ENCODE results near the gene LDLR. TPM values are rescaled to one million over a fixed set of nuclear protein-coding genes. Genes with fewer than 3 reads are reported as not detected.

Gene LDLR
- total RNA-seq, 4 donors from 2014 or later = 1.2 to 6.0 (median 3.9) TPM

DNA sequence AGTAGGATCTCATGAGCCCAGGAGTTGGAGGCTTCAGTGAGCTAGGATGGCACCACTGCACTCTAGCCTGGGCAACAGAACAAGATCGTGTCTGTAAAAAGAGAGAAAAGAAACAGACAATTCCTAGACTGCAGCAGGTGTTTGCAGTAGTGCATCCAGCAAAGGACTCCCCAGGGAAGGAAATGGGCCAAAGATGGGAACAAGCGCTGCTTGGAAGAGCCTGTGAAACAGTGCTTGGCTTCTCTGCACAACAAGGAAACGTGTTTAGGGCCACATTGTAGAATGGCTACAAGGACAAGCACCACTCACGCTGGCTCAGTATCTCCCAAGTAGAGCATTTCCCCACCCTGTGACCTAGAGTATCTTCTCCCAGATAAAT, 35.5 kb upstream of the LDLR start:
- ATAC-seq (no peak), DNase-seq (no peak)
- no peaks in the 10 kb centered on the region for H3K27me3 ChIP-seq
- H3K4me1 ChIP-seq = no peaks in the 10 kb centered on the region
- no peak overlapping the region for H3K27ac ChIP-seq
- intact Hi-C loops (cut with DNase I; ENCODE audit: low total_unique reads) (no loop called here), in situ Hi-C loops (cut with MboI; ENCODE audit: low sequenced_read_pairs in 4 of 4) (no loop called here)
- H3K9me3 ChIP-seq = no peaks in the 10 kb centered on the region
- no peak overlapping the region for H3K4me3 ChIP-seq
- peaks cover 0 to 8% of the 10 kb centered on the region in 2 donors for H3K36me3 ChIP-seq
- TF ChIP-seq, protein P1, sequence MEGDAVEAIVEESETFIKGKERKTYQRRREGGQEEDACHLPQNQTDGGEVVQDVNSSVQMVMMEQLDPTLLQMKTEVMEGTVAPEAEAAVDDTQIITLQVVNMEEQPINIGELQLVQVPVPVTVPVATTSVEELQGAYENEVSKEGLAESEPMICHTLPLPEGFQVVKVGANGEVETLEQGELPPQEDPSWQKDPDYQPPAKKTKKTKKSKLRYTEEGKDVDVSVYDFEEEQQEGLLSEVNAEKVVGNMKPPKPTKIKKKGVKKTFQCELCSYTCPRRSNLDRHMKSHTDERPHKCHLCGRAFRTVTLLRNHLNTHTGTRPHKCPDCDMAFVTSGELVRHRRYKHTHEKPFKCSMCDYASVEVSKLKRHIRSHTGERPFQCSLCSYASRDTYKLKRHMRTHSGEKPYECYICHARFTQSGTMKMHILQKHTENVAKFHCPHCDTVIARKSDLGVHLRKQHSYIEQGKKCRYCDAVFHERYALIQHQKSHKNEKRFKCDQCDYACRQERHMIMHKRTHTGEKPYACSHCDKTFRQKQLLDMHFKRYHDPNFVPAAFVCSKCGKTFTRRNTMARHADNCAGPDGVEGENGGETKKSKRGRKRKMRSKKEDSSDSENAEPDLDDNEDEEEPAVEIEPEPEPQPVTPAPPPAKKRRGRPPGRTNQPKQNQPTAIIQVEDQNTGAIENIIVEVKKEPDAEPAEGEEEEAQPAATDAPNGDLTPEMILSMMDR (IDR thresholded peaks at IDR 0.05 in 4 of 5, conservative IDR thresholded peaks at IDR 0.05 in 1 of 5) = no peak

DNA sequence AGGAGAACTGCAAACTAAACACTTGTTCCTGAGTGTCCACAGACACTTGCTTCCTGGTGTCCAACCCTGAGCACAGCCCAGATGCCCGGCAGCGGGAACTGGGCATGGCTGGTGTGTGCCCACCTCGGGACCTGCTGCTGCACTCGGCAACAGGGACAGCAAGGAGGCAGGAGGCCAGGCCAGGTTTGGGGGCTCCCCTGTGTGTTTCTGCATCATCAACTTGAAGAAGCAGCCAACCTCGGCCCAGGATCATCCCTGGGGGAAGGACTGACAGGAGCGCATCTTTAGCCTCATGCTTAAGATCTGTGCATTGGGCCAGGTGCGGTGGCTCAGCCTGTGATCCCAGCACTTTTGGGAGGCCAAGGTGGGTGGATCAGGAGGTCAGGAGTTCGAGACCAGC, 35.1 kb upstream of the LDLR start:
- Histone ChIP-seq H3K36me3 (peaks cover 0 to 12% of the 10 kb centered on the region in 2 donors), H3K27me3 (no peaks in the 10 kb centered on the region), H3K27ac (no peak overlapping the region), H3K4me1 (no peaks in the 10 kb centered on the region), H3K4me3 (no peak overlapping the region), H3K9me3 (no peaks in the 10 kb centered on the region)
- TF ChIP-seq, protein P1 (IDR thresholded peaks at IDR 0.05 in 4 of 5, conservative IDR thresholded peaks at IDR 0.05 in 1 of 5) = no peak
- intact Hi-C loops (cut with DNase I; ENCODE audit: low total_unique reads) (no loop called here), in situ Hi-C loops (cut with MboI; ENCODE audit: low sequenced_read_pairs in 4 of 4) (no loop called here)
- ATAC-seq = no peak
- DNase-seq = no peak

- no peaks in the 10 kb centered on the region for H3K4me1 ChIP-seq
- no peak for ATAC-seq
- H3K9me3 ChIP-seq = no peaks in the 10 kb centered on the region
- no peak for DNase-seq
- H3K36me3 ChIP-seq = peaks cover 0 to 16% of the 10 kb centered on the region in 2 donors
- in situ Hi-C loops (cut with MboI; ENCODE audit: low sequenced_read_pairs in 4 of 4) (no loop called here), intact Hi-C loops (cut with DNase I; ENCODE audit: low total_unique reads) (no loop called here)
- H3K4me3 ChIP-seq = no peak overlapping the region
- H3K27me3 ChIP-seq = no peaks in the 10 kb centered on the region
- no peak for TF ChIP-seq POLR2A (IDR thresholded peaks at IDR 0.05)
- TF ChIP-seq, protein P1 (IDR thresholded peaks at IDR 0.05 in 4 of 5, conservative IDR thresholded peaks at IDR 0.05 in 1 of 5) = no peak
- no peak overlapping the region for H3K27ac ChIP-seq
These were observed 34.6 kb upstream of the LDLR start for GRCh38 chr19:11054628-11055027.

DNA sequence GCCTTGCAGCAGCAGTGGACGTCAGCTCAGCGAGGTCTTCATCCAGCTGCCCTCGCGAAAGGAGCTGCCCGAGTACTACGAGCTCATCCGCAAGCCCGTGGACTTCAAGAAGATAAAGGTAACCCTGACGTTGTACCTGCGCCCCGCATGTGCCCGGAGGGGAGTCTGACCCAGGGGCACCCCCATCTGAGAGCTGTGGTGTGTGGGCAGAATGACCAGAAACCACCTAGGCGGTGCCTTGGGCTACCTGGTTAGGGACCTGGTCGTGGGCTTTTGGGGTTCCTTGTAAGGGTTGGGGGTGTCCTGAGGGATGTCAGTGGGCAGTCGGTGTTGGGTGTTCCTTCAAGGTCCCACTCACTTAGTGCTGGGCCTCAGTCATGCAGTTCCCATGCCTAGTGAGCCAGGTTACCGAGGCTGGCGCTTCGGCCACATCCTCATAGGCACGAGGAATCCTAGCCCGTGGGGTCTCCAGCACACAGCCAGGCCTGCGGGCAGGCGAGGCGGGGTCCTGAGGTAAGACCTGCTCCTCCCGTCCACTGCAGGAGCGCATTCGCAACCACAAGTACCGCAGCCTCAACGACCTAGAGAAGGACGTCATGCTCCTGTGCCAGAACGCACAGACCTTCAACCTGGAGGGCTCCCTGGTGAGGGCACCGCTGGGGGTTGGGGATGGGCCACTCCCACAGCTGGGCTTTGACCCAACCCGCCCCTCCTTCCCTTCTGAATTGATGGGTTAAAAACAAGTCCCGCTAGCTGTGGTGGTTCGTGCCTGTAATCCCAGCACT, 30.8 kb upstream of the LDLR start:
- Histone ChIP-seq H3K27ac (no peak overlapping the region), H3K4me3 (no peak overlapping the region), H3K27me3 (no peaks in the 10 kb centered on the region), H3K36me3 (peaks cover 0 to 43% of the 10 kb centered on the region in 2 donors), H3K4me1 (no peaks in the 10 kb centered on the region), H3K9me3 (no peaks in the 10 kb centered on the region)
- no peak for ATAC-seq
- DNase-seq = no peak
- in situ Hi-C loops (cut with MboI; ENCODE audit: low sequenced_read_pairs in 4 of 4) (no loop called here), intact Hi-C loops (cut with DNase I; ENCODE audit: low total_unique reads) (no loop called here)
- no peak for TF ChIP-seq POLR2A (IDR thresholded peaks at IDR 0.05)
- TF ChIP-seq, protein P1 (IDR thresholded peaks at IDR 0.05 in 4 of 5, conservative IDR thresholded peaks at IDR 0.05 in 1 of 5) = no peak

Measured in gastrocnemius medialis (tissue), 4 donors.